Keratinocyte (primary cell): ENCODE data around the gene SOX5.

Experiments used
- EZH2 ChIP-seq: IDR thresholded peaks from one replicate; pipeline ENCODE4 v1.6.1; 2012; ENCODE audit warnings: inconsistent platforms, mild to moderate bottlenecking, low read length, moderate library complexity
- TF ChIP-seq, protein P1 (sequence below), 3 experiments: IDR thresholded peaks in 1 of 3; conservative IDR thresholded peaks in 1 of 3; optimal IDR thresholded peaks in 1 of 3; 2 replicates in 2 of 3; 3 replicates in 1 of 3; pipeline versions ENCODE3 to v1.5.1; 2011; ENCODE audit warnings: low read length in 3 of 3, mild to moderate bottlenecking in 3 of 3, moderate library complexity in 2 of 3, control low read depth in 1 of 3, inconsistent platforms in 1 of 3; ENCODE audit not compliant: insufficient read depth in 2 of 3; ENCODE audit errors: extremely low read depth in 1 of 3

DNA sequence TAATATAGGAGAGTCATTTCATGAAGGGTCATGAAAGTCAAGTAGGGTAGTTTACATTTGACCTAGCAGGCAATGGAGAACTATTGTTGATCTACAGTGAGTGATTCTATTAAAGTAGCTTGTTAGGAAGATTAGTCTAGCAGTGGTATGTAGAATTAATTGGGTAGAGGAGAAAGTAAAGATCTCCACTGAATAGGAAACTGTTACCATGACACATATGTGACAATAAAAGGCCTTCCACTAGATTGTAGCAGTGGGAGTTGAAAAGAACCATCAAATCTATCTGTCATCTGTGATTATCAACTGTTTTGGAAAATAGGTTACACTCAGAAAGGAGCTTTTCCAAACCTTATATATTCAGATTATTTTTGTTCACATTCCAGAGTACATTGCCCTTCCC lies 92.3 kb downstream of the SOX5 start:
- TF ChIP-seq, protein P1, sequence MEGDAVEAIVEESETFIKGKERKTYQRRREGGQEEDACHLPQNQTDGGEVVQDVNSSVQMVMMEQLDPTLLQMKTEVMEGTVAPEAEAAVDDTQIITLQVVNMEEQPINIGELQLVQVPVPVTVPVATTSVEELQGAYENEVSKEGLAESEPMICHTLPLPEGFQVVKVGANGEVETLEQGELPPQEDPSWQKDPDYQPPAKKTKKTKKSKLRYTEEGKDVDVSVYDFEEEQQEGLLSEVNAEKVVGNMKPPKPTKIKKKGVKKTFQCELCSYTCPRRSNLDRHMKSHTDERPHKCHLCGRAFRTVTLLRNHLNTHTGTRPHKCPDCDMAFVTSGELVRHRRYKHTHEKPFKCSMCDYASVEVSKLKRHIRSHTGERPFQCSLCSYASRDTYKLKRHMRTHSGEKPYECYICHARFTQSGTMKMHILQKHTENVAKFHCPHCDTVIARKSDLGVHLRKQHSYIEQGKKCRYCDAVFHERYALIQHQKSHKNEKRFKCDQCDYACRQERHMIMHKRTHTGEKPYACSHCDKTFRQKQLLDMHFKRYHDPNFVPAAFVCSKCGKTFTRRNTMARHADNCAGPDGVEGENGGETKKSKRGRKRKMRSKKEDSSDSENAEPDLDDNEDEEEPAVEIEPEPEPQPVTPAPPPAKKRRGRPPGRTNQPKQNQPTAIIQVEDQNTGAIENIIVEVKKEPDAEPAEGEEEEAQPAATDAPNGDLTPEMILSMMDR (optimal IDR thresholded peaks at IDR 0.05 in 1 of 3, IDR thresholded peaks at IDR 0.05 in 1 of 3, conservative IDR thresholded peaks at IDR 0.05 in 1 of 3; ENCODE audit: extremely low read depth in 1 of 3, insufficient read depth in 2 of 3, low read length in 3 of 3) = no peak
- TF ChIP-seq EZH2 = no peak
